ENCODE measurements around the gene ANKRD1.

- TF ChIP-seq MAX (IDR thresholded peaks at IDR 0.05; ENCODE audit: low read depth, low read length) (no peak), CTCF (IDR thresholded peaks at IDR 0.05; ENCODE audit: low read depth, low read length) (no peak)
These were observed 2.9 kb downstream of the ANKRD1 start for GRCh38 chr10:90917968-90918318.
